ENCODE measurements around the gene CLCNKA.

DNA sequence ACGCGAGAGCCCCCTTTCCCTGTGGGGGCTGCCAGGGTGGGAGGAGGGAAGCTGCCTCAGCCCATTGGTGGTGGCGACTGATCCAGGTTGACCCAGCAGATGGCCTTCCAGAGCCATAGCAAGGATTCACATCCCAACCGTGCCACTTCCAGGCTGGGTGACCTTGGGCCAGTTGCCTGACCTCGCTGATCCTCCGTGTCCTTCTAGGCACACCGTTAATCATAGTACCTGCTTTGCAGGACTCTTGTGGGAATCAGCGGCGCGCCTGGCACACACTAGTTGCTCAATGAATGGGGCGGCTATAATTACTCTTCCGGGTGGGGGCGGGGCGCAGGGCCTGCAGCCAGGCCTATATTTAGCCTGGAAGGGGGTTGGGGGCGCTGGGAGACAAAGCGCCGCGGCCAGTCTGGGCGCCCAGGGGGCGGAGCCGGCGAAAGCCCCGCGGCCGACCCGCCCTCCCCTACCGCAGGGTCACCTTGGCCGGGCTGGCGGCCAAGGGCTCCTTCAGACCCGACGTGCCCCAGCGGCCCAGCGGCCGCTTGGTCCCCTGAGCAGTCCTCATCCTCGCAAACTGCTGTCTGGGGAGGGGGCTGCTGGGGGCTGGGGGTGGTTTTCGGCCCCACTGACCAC lies 9.1 kb upstream of the CLCNKA start:
- no peak for TF ChIP-seq CTCF (conservative IDR thresholded peaks at IDR 0.05; ENCODE audit: low read length)
- no peak for TF ChIP-seq EZH2phosphoT487 (IDR thresholded peaks at IDR 0.05; ENCODE audit: borderline replicate concordance, low read depth, low read length)
